ENCODE measurements around the gene LRP5.
"Not testable (repeated sequence)": the region's sequence is repeated elsewhere in the genome, so short reads cannot be mapped to it uniquely, and the experiment has no call there.

Gene LRP5

GRCh38 chr11:68298659-68299516 lies 13.5 kb upstream of the LRP5 start:
- TF ChIP-seq CTCF (IDR thresholded peaks at IDR 0.05; ENCODE audit: low read depth, low read length, missing control alignments): no peak
- no peak for DNase-seq (ENCODE audit: extremely low read depth, low read depth)
- no peak overlapping the region for H3K4me3 ChIP-seq (replicated peaks; ENCODE audit: low read depth, low read length)

GRCh38 chr11:68299517-68299879 lies 12.9 kb upstream of the LRP5 start:
- not testable (repeated sequence) for H3K4me3 ChIP-seq (replicated peaks; ENCODE audit: low read depth, low read length); DNase-seq (ENCODE audit: extremely low read depth, low read depth)

DNA sequence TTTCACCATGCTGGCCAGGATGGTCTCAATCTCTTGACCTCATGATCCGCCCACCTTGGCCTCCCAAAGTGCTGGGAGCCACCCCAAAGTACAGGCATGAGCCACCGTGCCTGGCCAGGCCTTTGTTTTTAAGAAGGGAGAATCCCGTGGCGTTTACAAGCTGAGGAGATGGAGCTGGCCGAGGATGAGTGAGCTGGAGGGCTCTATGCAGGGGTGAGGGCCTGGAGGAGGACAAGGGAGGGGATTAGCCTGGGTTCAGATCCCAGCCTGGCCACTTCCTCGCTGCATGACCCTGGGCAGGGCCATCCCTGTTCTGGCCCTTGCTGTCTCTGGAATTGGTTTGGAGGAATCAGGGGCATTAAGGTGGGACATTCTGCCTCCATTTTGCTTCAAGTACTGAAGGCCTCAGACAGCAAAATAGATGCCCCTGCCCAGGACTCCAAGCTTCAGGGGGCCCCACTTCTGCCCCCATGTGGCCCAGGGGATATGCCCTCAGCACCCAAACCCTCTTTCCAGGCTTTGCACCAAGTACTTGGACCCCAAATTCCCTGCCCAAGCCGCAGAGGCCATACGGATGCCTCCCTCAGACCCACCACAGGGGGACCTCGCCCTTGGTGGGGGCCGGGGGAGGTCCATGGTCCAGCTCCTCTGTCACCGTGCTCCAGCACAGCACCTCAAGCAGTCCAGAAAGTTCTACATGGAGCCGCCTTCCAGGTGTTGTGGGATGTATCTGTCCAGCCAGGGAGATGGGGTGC lies 12.1 kb upstream of the LRP5 start:
- TF ChIP-seq CTCF (IDR thresholded peaks at IDR 0.05; ENCODE audit: low read depth, low read length, missing control alignments): no peak
- DNase-seq (ENCODE audit: extremely low read depth, low read depth): no peak
- no peak overlapping the region for H3K4me3 ChIP-seq (replicated peaks; ENCODE audit: low read depth, low read length)

- no peak for TF ChIP-seq CTCF (IDR thresholded peaks at IDR 0.05; ENCODE audit: low read depth, low read length, missing control alignments)
- no peak for DNase-seq (ENCODE audit: extremely low read depth, low read depth)
- no peak overlapping the region for H3K4me3 ChIP-seq (replicated peaks; ENCODE audit: low read depth, low read length)
Measured at GRCh38 chr11:68302256-68302655, 10.1 kb upstream of the LRP5 start.

GRCh38 chr11:68302670-68303069 lies 9.7 kb upstream of the LRP5 start:
- no peak for DNase-seq (ENCODE audit: extremely low read depth, low read depth)
- no peak overlapping the region for H3K4me3 ChIP-seq (replicated peaks; ENCODE audit: low read depth, low read length)

GRCh38 chr11:68303083-68303482 lies 9.3 kb upstream of the LRP5 start:
- H3K4me3 ChIP-seq (replicated peaks; ENCODE audit: low read depth, low read length): no peak overlapping the region
- TF ChIP-seq CTCF (IDR thresholded peaks at IDR 0.05; ENCODE audit: low read depth, low read length, missing control alignments): no peak
- no peak for DNase-seq (ENCODE audit: extremely low read depth, low read depth)

More at GRCh38 chr11:68302670-68303069, 9.7 kb upstream of the LRP5 start:
- TF ChIP-seq CTCF (IDR thresholded peaks at IDR 0.05; ENCODE audit: low read depth, low read length, missing control alignments): no peak
